ENCODE data around the gene POU2AF1. TPM values are rescaled to one million over a fixed set of nuclear protein-coding genes. Genes with fewer than 3 reads are reported as not detected.
"Not testable (repeated sequence)": the region's sequence is repeated elsewhere in the genome, so short reads cannot be mapped to it uniquely, and the experiment has no call there.

The POU2AF1 gene
- total RNA-seq, 1 experiment from 2014 or later, result not detected

DNA sequence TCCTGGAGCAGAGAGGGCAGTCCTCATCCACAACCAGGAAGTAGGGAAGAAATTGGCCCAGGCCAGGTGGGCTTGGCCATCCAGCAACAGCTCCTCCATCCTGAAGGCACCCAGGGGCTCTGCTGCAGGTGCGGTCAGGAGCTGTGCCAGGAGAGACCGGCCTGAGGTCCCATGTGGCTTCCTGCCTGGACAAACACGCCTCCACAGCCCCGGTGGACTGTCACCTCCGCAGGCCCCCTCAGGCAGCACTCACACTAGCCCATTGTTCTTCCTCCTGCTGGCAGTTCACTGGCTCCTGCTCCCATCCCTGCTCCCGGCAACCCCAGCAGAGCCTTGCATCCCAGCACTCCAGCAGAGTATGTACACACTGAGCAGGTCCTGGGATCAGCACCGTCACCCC, 16.0 kb upstream of the POU2AF1 start:
- H3K36me3 Mint-ChIP-seq (ENCODE audit: insufficient read depth, unreplicated experiment), result no peaks in the 10 kb centered on the region
- no peak for TF ChIP-seq CTCF (IDR thresholded peaks at IDR 0.05; ENCODE audit: unreplicated experiment)
- no peak overlapping the region for H3K27ac Mint-ChIP-seq (ENCODE audit: unreplicated experiment)
- peak; percentile 23 for DNase-seq
- intact Hi-C loops (cut with micrococcal nuclease; ENCODE audit: unreplicated experiment), result no loop called here
- no peaks in the 10 kb centered on the region for H3K9me3 Mint-ChIP-seq (ENCODE audit: low read depth, unreplicated experiment)
- H3K4me1 Mint-ChIP-seq (ENCODE audit: low read depth, unreplicated experiment), result no peaks in the 10 kb centered on the region
- H3K4me3 Mint-ChIP-seq (ENCODE audit: low read depth, unreplicated experiment), result no peak overlapping the region
- BruUV-seq (replicated peaks), result no TSS peak
- CTCF ChIA-PET, result no interaction called here
- no peaks in the 10 kb centered on the region for H3K27me3 Mint-ChIP-seq (ENCODE audit: unreplicated experiment)

GRCh38 chr11:111394147-111394546, 15.1 kb upstream of the POU2AF1 start:
- H3K36me3 Mint-ChIP-seq (ENCODE audit: insufficient read depth, unreplicated experiment); H3K9me3 Mint-ChIP-seq (ENCODE audit: low read depth, unreplicated experiment); DNase-seq; BruUV-seq (replicated peaks); H3K4me3 Mint-ChIP-seq (ENCODE audit: low read depth, unreplicated experiment); H3K4me1 Mint-ChIP-seq (ENCODE audit: low read depth, unreplicated experiment); intact Hi-C loops (cut with micrococcal nuclease; ENCODE audit: unreplicated experiment); CTCF ChIA-PET; H3K27ac Mint-ChIP-seq (ENCODE audit: unreplicated experiment); H3K27me3 Mint-ChIP-seq (ENCODE audit: unreplicated experiment): not testable (repeated sequence)

DNA sequence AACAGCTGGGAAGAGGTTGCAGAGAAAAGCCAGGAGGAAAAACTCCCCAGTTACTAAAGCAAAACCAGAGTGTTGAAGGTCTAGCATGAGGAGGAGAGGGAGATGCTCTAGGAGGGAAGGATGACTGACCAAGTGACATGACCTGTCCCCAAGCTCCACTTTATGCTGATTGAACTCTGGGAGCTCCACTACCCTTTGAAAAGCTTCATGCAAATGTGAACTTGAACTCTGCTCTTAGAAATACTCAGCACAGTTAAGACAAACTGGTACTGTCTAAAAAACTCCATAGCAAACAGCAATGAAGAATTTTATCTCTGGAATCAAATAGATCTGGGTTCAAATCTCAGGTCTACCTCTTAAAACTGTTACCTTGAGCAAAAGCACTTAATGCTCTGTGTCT, 14.5 kb upstream of the POU2AF1 start:
- H3K27me3 Mint-ChIP-seq (ENCODE audit: unreplicated experiment), result no peaks in the 10 kb centered on the region
- no peak for DNase-seq
- no peak overlapping the region for H3K27ac Mint-ChIP-seq (ENCODE audit: unreplicated experiment)
- no TSS peak for BruUV-seq (replicated peaks)
- no peaks in the 10 kb centered on the region for H3K9me3 Mint-ChIP-seq (ENCODE audit: low read depth, unreplicated experiment)
- intact Hi-C loops (cut with micrococcal nuclease; ENCODE audit: unreplicated experiment), result no loop called here
- no peak overlapping the region for H3K4me3 Mint-ChIP-seq (ENCODE audit: low read depth, unreplicated experiment)
- H3K4me1 Mint-ChIP-seq (ENCODE audit: low read depth, unreplicated experiment), result no peaks in the 10 kb centered on the region
- CTCF ChIA-PET, result interaction anchor here (0.5 kb wide), 1 partner anchor 125 kb away, joined by 4 read pairs; no protein-coding TSS in a partner anchor
- TF ChIP-seq CTCF (IDR thresholded peaks at IDR 0.05; ENCODE audit: unreplicated experiment), result no peak
- H3K36me3 Mint-ChIP-seq (ENCODE audit: insufficient read depth, unreplicated experiment), result no peaks in the 10 kb centered on the region

DNA sequence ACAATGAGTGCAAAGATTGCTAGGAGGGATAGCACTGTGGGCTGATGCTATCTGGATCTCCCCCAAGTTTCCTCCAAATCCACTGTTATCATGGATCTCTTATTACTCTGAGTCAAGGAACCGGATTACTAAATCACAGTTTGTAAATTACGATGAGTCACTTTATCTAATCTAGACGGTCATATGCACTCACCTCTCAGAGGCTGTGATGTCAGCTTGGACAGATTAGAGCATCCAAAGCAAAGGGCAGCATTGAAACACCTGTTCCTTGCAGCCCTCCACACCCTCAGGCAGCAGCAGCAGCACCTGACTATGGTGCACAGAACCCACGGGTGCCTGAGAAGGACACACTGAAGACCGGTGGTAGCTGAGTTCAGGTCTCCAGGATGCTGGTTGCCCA, 14.0 kb upstream of the POU2AF1 start:
- CTCF ChIA-PET, result interaction anchor here (0.5 kb wide), 1 partner anchor 125 kb away, joined by 4 read pairs; no protein-coding TSS in a partner anchor
- H3K4me3 Mint-ChIP-seq (ENCODE audit: low read depth, unreplicated experiment), result no peak overlapping the region

More for the DNA sequence above, 14.0 kb upstream of the POU2AF1 start:
- no TSS peak for BruUV-seq (replicated peaks)
- Mint-ChIP-seq H3K36me3 (ENCODE audit: insufficient read depth, unreplicated experiment) (no peaks in the 10 kb centered on the region), H3K4me1 (ENCODE audit: low read depth, unreplicated experiment) (no peaks in the 10 kb centered on the region), H3K9me3 (ENCODE audit: low read depth, unreplicated experiment) (no peaks in the 10 kb centered on the region), H3K27ac (ENCODE audit: unreplicated experiment) (no peak overlapping the region), H3K27me3 (ENCODE audit: unreplicated experiment) (no peaks in the 10 kb centered on the region)
- no peak for TF ChIP-seq CTCF (IDR thresholded peaks at IDR 0.05; ENCODE audit: unreplicated experiment)
- DNase-seq, result no peak
- intact Hi-C loops (cut with micrococcal nuclease; ENCODE audit: unreplicated experiment), result no loop called here
